Tibial nerve (tissue), 4 donors: ENCODE results near the gene KCNK3.

Experiments
- CTCF ChIP-seq, 5 experiments: fragments of 200-600 bp in 3 of 5; fragments of 450-650 bp in 2 of 5; sonication (generic) in 3 of 5; IDR thresholded peaks; one replicate each; pipeline ENCODE4 v1.5.1; 2016 to 2019; ENCODE audit warnings: antibody characterized with exemption in 5 of 5, mild to moderate bottlenecking in 3 of 5, moderate library complexity in 2 of 5
- EP300 ChIP-seq, 2 donors: sonication (generic); formaldehyde crosslinking; IDR thresholded peaks; one replicate each; pipeline ENCODE4 v1.6.1; 2017; ENCODE audit warnings: antibody characterized with exemption in 2 of 2, mild to moderate bottlenecking in 1 of 2
- POLR2A ChIP-seq, 2 donors: fragments of 450-650 bp; IDR thresholded peaks; one replicate each; pipeline ENCODE4 v1.6.1; 2017; ENCODE audit warnings: antibody characterized with exemption in 2 of 2, mild to moderate bottlenecking in 2 of 2, moderate library complexity in 2 of 2

DNA sequence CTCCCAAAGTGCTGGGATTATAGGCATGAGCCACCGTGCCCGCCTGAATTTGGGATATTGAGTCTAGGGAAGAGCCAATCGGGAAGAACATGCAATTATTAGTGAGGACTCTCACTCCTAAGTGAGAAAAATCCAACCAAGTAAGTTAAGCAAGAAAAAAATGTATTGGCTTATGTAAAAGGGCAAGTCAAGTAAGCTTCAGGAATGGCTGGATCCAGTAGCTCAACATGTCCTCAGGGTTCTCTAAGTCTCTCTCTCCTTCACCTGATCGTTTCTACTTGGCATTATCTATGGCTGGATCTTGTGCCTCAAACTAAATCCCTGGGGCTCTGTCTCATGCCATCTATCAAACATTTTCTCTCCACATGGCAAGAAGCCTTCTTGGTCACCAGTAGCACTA is 35.3 kb upstream of the KCNK3 start:
- no peak for TF ChIP-seq CTCF (IDR thresholded peaks at IDR 0.05)
- no peak for TF ChIP-seq POLR2A (IDR thresholded peaks at IDR 0.05)
- TF ChIP-seq EP300 (IDR thresholded peaks at IDR 0.05): no peak
